ENCODE results near the gene CYP1A2. TPM values are rescaled to one million over a fixed set of nuclear protein-coding genes. Genes with fewer than 3 reads are reported as not detected.

The CYP1A2 gene
- polyA plus RNA-seq, 3 donors, result not detected

GRCh38 chr15:74790080-74790916 lies 41.7 kb downstream of the CYP1A2 start:
- Mint-ChIP-seq H3K4me1 (peaks cover 92% of the 10 kb centered on the region), H3K36me3 (peaks cover 39 to 62% of the 10 kb centered on the region in 2 donors), H3K4me3 (peak overlapping the region; percentile 94 to 95), H3K27me3 (ENCODE audit: low read depth in 3 of 3) (peaks cover 0 to 2% (median 0%) of the 10 kb centered on the region in 3 donors), H3K27ac (peak overlapping the region; percentile 99 to 100 (median 100)), H3K9me3 (no peaks in the 10 kb centered on the region)
- Histone ChIP-seq H3K27ac (ENCODE audit: low read depth in 1 of 2, low read length in 2 of 2) (peak overlapping the region; percentile 96 to 97), H3K9ac (ENCODE audit: insufficient read depth, low read length, poor library complexity, severe bottlenecking) (peak overlapping the region; percentile 76), H3K4me1 (ENCODE audit: control insufficient read depth in 1 of 2, insufficient read depth in 2 of 2, low read length in 2 of 2) (peaks cover 89 to 100% of the 10 kb centered on the region in 2 donors), H4K20me1 (ENCODE audit: insufficient read depth, low read length) (peaks cover 42% of the 10 kb centered on the region), H3K9me3 (replicated peaks in 1 of 2; ENCODE audit: control insufficient read depth in 1 of 2, insufficient read depth in 1 of 2, low read length in 2 of 2) (no peaks in the 10 kb centered on the region), H3K4me3 (replicated peaks in 1 of 3; ENCODE audit: low read depth in 2 of 3, low read length in 3 of 3) (peak overlapping the region; percentile 17 to 100 (median 46)), H3K4me2 (replicated peaks; ENCODE audit: extremely low read depth, low read length, poor library complexity, severe bottlenecking) (peak overlapping the region; percentile 93), H3K36me3 (replicated peaks in 1 of 2; ENCODE audit: control insufficient read depth in 1 of 2, insufficient read depth in 2 of 2, low read length in 2 of 2) (peaks cover 17 to 34% of the 10 kb centered on the region in 2 donors), H3K79me2 (ENCODE audit: insufficient read depth, low read length) (peaks cover 94% of the 10 kb centered on the region), H2AFZ (ENCODE audit: insufficient read depth, low read depth, low read length, poor library complexity, severe bottlenecking) (no peak overlapping the region), H3K27me3 (ENCODE audit: control insufficient read depth in 2 of 2, insufficient read depth in 2 of 2, low read length in 2 of 2) (no peaks in the 10 kb centered on the region)
- peak; percentile 65 to 78 (median 66) for DNase-seq
- WGBS (ENCODE audit: insufficient coverage), result 2% methylated on average over 7 of the region's 15 CpGs
- intact Hi-C loops (cut with micrococcal nuclease), result loop anchor here in 1 of 2 donors (1.0 kb wide), 1 partner anchor 9 kb away; no protein-coding TSS in a partner anchor
- TF ChIP-seq CTCF (IDR thresholded peaks at IDR 0.05), result no peak

GRCh38 chr15:74791007-74791406 lies 42.4 kb downstream of the CYP1A2 start:
- WGBS (ENCODE audit: insufficient coverage), result no CpG with 5 or more reads among the region's 1 CpG
- no peaks in the 10 kb centered on the region for H3K9me3 Mint-ChIP-seq
- H3K27ac Mint-ChIP-seq, result peak overlapping the region; percentile 68 to 100 (median 99)
- H3K36me3 Mint-ChIP-seq, result peaks cover 38 to 60% of the 10 kb centered on the region in 2 donors
- peaks cover 89% of the 10 kb centered on the region for H3K4me1 Mint-ChIP-seq
- Histone ChIP-seq H3K27ac (ENCODE audit: low read depth in 1 of 2, low read length in 2 of 2) (peak overlapping the region; percentile 96 to 97), H3K27me3 (ENCODE audit: control insufficient read depth in 2 of 2, insufficient read depth in 2 of 2, low read length in 2 of 2) (no peaks in the 10 kb centered on the region), H3K9ac (ENCODE audit: insufficient read depth, low read length, poor library complexity, severe bottlenecking) (peak overlapping the region; percentile 76), H3K4me3 (replicated peaks in 1 of 3; ENCODE audit: low read depth in 2 of 3, low read length in 3 of 3) (peak overlapping the region in 1 of 3 experiments; percentile 100), H2AFZ (ENCODE audit: insufficient read depth, low read depth, low read length, poor library complexity, severe bottlenecking) (no peak overlapping the region), H3K9me3 (replicated peaks in 1 of 2; ENCODE audit: control insufficient read depth in 1 of 2, insufficient read depth in 1 of 2, low read length in 2 of 2) (no peaks in the 10 kb centered on the region), H4K20me1 (ENCODE audit: insufficient read depth, low read length) (peaks cover 49% of the 10 kb centered on the region), H3K4me1 (ENCODE audit: control insufficient read depth in 1 of 2, insufficient read depth in 2 of 2, low read length in 2 of 2) (peaks cover 82 to 98% of the 10 kb centered on the region in 2 donors), H3K36me3 (replicated peaks in 1 of 2; ENCODE audit: control insufficient read depth in 1 of 2, insufficient read depth in 2 of 2, low read length in 2 of 2) (peaks cover 14 to 36% of the 10 kb centered on the region in 2 donors), H3K4me2 (replicated peaks; ENCODE audit: extremely low read depth, low read length, poor library complexity, severe bottlenecking) (peak overlapping the region; percentile 93), H3K79me2 (ENCODE audit: insufficient read depth, low read length) (peaks cover 94% of the 10 kb centered on the region)
- TF ChIP-seq CTCF (IDR thresholded peaks at IDR 0.05), result no peak
- H3K27me3 Mint-ChIP-seq (ENCODE audit: low read depth in 3 of 3), result peaks cover 0 to 2% (median 0%) of the 10 kb centered on the region in 3 donors
- no peak for DNase-seq
- peak overlapping the region; percentile 48 to 95 for H3K4me3 Mint-ChIP-seq
- intact Hi-C loops (cut with micrococcal nuclease), result no loop called here

All from CD14-positive monocyte (primary cell).